Epidermal melanocyte (primary cell): ENCODE measurements around the gene MAPK4.

ENCODE experiments used
- DNase-seq: peaks from one replicate; pipeline ENCODE4 v3.0.0; 2011; ENCODE audit warnings: low spot score; ENCODE audit not compliant: insufficient read length

Gene MAPK4

GRCh38 chr18:50653402-50654093, 93.7 kb downstream of the MAPK4 start:
- no peak for DNase-seq

- no peak for DNase-seq
Measured at GRCh38 chr18:50654211-50654610, 94.3 kb downstream of the MAPK4 start.

- DNase-seq: no peak
Measured at GRCh38 chr18:50654658-50655550, 95.0 kb downstream of the MAPK4 start.

GRCh38 chr18:50656396-50656795, 96.5 kb downstream of the MAPK4 start:
- no peak for DNase-seq

DNA sequence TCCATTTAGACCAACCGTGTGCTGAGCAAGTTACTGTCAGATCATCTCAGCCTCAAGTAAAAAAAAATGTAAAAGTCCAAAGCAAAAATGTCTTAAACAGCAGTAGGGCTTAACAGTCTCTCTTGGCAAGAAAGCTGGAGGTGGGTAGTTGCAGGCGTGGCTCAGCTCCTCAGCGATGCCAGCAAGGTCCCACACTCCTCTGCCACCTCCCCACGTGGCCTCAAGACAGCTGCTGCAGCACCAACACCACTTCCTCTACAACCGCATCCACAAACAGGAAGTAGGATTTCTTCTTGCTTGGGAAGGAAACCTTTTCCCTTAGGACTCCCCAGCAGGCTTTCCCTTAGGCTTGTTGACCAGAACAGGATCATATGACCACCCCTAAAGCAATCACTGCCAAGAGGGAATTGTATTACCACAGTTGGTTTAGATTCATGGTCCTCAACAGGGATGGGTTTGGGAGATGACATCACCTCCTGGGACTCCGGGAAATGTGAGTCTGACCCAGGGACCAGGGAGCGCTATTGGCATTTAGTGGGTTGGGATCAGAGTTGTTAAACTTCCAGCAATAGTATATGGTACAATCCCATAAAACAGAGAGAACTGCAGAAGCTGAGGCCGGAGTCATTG, 97.1 kb downstream of the MAPK4 start:
- no peak for DNase-seq

- no peak for DNase-seq
Measured at GRCh38 chr18:50658601-50659000, 98.7 kb downstream of the MAPK4 start.

DNA sequence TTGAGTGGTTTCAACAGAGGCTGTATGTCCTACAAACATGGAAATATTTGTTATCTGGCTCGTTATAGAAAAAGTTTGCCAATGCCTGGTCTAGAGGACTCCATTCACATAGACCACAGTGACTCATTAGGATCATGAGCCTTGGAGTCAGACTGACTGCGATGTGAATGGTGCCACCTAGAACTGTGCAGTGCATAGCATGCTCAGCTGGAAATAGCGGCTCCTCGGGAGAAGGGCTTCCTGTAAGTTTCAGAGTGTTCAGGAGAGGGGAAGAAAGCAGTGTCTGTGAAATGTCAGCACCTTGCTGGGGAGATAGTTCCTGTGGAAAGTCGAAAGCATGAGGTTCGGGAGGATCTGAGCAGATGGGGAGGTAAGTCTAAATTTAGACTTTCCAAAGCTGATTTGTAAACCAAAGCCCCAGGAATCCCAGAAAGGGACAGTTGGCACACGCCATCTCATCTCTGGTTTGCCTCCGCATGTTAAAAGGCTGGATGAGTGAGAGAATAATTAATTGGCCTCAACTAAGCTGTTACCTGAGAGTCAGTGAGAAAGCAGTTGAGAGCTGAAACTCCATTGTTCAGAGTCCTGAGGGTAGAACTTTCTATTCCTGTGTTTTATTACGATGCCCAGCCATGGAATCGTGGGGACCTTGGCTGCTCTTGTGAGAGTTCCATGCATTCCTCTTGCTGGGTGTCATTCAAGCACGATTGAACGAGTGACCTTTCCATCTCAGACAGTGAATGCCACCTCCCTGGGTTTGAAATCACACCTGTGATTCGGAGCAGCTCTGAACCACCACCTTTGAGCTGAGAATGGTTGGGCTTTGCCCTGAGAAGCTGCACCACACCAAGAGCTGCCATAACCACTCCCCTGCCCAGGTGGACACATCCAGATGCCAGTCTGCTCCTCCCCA, 99.5 kb downstream of the MAPK4 start:
- no peak for DNase-seq

- no peak for DNase-seq
Measured at GRCh38 chr18:50661013-50661412, 101.1 kb downstream of the MAPK4 start.

- no peak for DNase-seq
Measured at GRCh38 chr18:50662177-50662576, 102.3 kb downstream of the MAPK4 start.

DNA sequence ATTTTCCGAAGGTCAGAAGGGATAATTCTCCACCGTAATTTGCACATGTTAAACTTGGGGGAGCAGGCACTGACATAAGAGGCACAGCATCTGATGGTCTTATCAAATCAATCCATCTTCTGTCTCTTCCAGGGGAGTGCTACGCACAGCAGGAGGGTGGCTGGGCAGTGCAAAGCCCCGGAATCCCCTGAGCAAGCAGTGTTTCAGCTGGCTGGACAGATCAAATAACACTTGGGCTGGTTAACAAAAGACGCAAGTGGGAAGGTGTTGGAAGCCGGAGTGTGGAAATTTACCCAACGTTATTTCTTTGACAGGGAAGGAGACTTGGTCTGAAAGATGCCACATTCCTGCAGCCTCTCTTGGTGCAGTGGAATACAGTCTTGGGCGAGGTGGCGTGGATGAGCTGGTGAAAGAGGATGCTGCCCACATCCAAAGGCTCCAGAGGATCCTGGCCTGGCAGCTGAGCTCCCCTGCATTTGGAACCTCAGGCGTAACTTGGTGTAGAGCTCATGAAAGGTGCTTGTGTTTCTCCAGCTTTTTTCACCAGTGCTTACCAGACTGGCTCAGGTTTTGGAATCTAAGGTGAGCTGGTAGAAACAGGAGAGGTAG, 103.0 kb downstream of the MAPK4 start:
- no peak for DNase-seq

DNA sequence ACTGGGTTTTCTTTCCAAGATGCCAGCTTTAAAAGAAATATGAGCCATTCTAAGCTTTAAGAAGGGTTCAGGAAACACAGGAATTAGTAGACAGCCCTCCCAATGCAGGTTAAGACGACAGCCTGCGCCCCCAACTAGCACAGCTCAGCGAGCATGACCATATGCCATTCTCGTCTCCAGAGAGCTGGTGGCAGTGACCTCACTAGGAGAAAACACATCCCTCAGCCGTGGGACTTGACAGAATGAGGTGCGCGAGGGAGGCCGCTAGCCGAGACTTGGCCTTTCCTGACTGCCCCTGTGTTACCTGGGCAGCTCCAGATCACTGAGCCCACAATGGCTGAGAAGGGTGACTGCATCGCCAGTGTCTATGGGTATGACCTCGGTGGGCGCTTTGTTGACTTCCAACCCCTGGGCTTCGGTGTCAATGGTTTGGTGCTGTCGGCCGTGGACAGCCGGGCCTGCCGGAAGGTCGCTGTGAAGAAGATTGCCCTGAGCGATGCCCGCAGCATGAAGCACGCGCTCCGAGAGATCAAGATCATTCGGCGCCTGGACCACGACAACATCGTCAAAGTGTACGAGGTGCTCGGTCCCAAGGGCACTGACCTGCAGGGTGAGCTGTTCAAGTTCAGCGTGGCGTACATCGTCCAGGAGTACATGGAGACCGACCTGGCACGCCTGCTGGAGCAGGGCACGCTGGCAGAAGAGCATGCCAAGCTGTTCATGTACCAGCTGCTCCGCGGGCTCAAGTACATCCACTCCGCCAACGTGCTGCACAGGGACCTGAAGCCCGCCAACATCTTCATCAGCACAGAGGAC, 103.9 kb downstream of the MAPK4 start:
- DNase-seq: no peak

DNA sequence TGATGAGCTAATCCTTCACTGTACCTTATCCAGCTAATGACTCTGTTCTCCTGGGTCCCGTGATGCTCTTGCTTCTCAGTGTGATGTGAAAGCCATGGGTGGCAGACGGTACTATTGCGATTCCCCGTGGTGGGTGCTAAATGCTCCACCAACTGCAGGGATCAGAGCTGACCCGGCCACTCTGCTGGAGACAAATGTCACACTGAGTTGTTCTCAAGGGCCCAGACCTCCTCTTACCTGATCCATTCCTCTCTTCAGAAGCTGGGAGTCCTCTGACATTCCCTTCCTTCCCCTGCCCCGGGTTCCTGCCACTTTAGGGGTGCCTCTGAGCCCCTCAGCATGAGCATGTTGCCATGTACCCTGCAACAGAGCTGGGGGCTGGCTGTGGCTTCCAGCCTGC, 105.1 kb downstream of the MAPK4 start:
- DNase-seq: no peak

GRCh38 chr18:50665519-50665918, 105.6 kb downstream of the MAPK4 start:
- no peak for DNase-seq

- DNase-seq: no peak
Measured at GRCh38 chr18:50666536-50666935, 106.6 kb downstream of the MAPK4 start.

DNA sequence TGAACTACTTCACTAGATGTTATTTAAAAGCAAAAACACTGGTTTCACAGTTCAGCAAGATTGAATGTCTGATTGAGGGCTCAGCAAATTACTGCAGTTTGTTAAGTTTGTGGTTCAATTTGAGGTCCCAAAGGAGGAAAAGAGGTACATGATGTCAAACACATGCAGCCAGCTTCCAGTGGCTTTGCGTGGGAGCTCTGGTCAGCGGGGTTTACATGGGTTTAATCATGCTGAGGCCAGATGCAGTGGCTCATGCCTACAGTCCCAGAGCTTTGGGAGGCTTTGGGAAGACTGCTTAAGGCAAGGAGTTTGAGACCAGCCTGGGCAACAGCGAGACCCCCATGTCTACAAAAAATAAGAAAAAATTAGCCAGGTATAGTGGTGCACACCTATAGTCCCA, 111.5 kb downstream of the MAPK4 start:
- no peak for DNase-seq

- DNase-seq: no peak
Measured at GRCh38 chr18:50674307-50674980, 114.6 kb downstream of the MAPK4 start.

DNA sequence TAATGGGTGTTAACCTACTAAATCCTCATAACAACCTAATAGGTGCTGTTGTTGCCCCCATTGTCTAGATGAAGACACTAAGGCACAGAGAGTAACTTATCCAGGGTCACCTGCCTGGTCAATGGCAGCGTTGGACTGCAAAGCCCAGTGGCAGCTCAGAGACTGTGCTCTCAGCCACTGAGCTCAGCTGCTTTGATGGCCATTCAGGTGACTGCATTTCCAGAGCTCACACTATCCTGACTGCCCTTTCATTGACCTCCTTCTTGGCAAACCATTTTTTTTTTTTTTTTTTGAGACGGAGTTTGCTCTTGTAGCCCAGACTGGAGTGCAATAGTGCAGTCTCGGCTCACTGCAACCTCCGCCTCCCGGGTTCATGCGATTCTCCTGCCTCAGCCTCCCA, 115.2 kb downstream of the MAPK4 start:
- DNase-seq: no peak

DNA sequence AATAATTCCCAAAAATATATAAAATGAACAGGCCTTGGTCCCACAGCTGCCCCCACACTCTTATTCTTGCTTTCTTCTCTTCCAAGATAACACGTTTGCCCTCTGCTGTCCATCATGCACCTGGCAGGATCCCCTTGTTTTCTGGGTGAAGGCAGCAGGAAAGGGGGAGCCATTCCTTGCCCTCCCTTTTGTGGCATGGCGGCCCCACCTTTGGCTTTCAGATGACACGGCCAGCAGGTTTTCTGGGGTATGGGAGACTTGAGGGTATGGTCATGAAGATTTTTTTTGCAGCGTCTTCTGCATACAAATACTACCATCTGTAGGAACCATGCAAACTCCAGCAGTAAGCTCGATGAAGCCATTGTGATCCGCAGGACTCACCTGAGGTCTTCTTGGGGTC, 118.8 kb downstream of the MAPK4 start:
- no peak for DNase-seq

GRCh38 chr18:50679056-50679455, 119.2 kb downstream of the MAPK4 start:
- DNase-seq: no peak
